Stimulated activated CD4-positive, alpha-beta T cell treated with anti-CD3 and anti-CD28 coated beads, Interleukin-12 subunit alpha, Interleukin-12 subunit beta, amount 100 ng/mL, for 24 hours (primary cell): ENCODE data around the gene ABI1.
"Not testable (repeated sequence)": the region's sequence is repeated elsewhere in the genome, so short reads cannot be mapped to it uniquely, and the experiment has no call there.

Experiments used
- DNase-seq, 2 experiments: peaks; one replicate each; pipeline ENCODE4 v3.0.0-alpha.2; 2020; ENCODE audit warnings: low read depth in 2 of 2

Gene ABI1

DNA sequence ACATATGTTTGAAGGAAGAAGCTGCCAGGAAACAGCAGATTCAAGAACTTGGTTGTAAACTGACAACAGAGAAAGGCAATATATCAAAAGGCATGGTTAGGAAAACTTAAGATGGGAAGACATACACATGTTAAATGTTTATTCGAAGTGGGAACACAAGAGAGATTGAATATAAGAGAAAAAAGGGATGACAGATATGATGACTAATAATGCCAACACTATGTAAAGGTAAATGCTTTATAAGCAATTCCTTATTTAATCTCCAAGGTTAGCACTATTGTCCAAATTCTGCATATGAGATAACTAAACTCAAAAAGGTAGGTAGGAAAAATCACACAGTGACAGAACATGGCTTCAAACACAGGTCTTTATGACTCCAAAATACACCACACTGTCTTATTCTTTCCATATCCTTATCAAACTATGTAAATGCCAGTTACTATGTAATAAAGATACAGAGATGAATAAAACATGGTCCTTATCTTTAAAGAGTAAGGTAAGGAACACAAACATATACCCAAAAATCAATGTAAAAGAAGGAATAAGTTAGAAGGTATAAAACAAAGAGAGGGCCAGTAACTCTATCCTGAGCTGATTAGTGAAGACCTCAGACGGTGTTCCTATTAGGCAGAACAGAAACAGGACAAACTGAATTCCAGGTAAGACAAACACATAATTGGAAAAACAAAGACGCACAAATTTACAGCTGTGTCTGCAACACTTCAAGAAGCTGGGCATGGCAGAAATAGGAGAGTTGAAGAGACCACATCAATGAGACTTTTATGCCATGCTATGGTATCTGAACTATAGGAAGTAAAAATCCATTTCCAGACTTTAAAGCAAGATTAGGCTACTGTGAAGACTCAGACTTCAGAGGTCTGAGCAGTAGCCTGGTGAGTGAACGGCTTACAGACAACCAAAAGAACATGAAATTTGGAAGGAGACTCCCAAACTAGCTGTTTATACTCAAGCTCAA lies 56.1 kb downstream of the ABI1 start:
- DNase-seq = no peak

GRCh38 chr10:26803849-26804248 lies 56.9 kb downstream of the ABI1 start:
- DNase-seq = no peak

DNA sequence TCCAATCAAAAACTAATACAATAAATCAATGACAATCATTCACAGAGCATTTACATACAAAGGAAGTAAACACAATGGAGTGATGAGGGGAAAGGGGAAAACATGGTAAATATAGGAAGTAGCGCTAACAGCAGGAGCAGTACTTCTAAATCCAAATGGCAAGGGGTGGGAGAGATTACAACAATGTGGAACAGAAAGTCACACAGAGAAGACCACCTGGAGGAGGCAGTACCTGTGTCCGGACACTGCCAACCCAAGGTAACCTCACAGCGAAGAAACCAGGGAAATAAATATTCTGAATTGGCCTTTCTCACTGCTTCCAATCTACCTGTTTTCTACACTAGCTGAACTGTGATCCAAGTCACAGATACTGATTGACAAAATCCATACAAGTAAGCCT lies 58.2 kb downstream of the ABI1 start:
- no peak for DNase-seq

- no peak for DNase-seq
These were observed 58.9 kb downstream of the ABI1 start for GRCh38 chr10:26801831-26802230.

- no peak for DNase-seq
These were observed 59.5 kb downstream of the ABI1 start for GRCh38 chr10:26801274-26801673.

GRCh38 chr10:26800468-26800867 lies 60.3 kb downstream of the ABI1 start:
- no peak for DNase-seq

DNA sequence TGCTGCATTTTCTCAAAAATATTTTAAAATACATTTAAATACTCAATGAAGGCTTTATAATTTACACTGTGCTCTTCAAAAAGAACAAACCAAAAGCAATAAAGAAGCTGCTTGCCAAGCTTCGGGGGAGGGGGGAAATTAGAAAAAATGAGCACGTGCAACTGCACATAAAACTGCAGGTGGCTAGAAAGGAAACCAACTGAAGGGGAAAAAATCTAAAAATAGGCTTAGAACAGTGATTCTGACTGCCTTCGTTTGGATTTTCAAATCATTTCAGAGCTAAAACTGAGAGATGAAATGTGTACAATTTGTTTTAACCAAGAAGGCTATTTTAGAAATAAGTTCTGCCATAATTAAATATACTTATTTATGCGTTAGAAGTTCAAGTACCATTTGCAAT lies 61.4 kb downstream of the ABI1 start:
- no peak for DNase-seq

GRCh38 chr10:26798298-26798697 lies 62.5 kb downstream of the ABI1 start:
- no peak for DNase-seq

GRCh38 chr10:26797340-26797739 lies 63.4 kb downstream of the ABI1 start:
- DNase-seq = no peak

DNA sequence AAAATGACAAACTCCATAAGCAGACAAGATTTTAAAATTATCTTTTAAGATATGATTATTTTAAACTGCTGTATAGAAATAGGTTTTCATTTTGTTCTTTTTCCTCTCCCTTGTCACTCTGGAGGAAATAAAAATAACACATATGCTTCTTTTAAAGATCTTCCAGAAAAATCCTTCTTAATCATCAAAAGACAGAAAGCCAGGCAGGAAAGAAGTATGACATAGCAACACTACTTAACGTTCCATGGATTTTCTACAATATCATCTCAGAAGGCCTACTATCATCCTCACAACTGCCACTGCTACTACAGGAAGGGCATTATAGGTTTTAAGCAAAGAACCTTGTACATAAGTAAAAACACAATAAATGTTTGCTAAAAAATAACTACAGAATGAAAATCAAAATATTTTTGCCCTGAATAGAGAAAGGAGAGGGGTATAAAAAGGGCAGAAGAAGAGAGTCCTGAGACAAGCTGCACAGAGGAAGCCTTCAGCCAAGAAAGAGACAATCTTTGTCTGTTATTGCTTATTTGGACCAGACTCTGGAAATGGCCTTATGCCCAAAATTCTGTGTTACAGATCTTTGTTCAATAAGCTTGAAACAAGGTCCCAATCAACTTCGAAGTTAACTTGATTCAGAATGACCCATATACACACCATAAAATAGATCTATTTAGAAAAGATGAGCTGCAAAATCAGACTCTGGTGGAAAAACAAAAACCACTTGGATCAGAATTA lies 67.8 kb downstream of the ABI1 start:
- no peak for DNase-seq

GRCh38 chr10:26790221-26790995 lies 70.3 kb downstream of the ABI1 start:
- no peak for DNase-seq

DNA sequence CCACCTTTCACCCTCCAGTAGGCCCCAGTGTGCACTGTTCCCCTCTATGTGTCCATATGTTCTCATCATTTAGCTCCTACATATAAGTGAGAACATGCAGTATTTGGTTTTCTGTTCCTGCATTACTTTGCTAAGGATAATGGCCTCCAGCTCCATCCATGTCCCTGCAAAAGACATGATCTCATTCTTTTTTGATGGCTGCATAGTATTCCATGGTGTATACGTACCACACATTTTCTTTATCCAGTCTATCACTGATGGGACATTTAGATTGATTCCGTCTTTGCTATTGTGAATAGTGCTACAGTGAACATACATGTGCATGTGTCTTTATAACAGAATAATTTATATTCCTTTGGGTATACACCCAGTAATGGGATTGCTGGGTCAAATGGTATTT lies 71.0 kb downstream of the ABI1 start:
- DNase-seq = not testable (repeated sequence)

DNA sequence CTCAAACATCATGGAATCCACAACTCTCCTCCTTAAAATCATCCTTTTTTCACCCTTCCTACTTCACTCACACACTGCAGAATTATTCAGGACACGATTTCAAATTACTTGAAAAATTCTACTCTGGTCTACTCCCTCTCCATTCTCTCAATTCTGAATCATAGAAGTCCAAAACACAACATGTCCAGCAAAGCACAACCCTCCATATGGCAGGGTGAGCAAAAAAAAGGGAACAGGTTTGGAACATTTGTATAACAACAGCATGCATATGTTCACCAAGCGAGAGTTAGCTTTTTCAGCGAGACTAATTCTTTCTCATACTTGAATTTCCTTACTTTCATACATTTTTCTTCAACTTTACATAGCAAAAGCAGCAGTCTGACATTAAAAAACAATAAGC lies 73.4 kb downstream of the ABI1 start:
- no peak for DNase-seq

GRCh38 chr10:26781797-26782196 lies 79.0 kb downstream of the ABI1 start:
- no peak for DNase-seq

GRCh38 chr10:26780793-26781601 lies 79.8 kb downstream of the ABI1 start:
- DNase-seq = peak in 1 of 2 experiments; percentile 15

DNA sequence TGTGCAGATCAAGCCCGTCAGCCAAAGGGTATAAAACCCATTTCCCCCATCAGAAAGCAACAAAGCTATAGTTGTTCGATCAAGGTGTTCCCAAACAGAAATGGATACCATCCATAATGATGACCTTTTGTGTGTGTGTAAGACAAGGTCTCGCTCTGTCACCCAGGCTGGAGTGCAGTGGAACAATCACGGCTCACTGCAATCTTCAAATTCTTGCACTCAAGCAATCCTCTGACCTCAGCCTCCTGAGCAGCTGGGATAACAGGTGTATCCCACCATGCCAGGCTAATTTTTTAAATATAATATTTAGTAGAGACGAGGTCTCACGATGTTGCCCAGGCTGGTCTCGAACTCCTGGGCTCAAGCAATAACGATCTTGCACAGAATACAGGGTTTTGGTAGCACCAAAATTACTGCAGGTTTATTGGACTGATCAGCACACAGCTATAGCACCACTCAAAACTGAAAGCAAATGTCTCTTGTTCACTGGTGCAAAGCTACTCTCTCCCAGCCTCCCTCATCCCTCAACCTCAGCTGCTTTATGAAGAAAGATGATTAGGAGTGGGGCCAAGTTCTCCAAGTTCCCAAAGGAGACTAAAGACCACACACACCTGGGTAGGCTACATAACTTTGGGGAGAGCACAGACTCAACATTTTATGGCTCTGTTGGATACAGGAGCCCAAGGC lies 80.5 kb downstream of the ABI1 start:
- no peak for DNase-seq

DNA sequence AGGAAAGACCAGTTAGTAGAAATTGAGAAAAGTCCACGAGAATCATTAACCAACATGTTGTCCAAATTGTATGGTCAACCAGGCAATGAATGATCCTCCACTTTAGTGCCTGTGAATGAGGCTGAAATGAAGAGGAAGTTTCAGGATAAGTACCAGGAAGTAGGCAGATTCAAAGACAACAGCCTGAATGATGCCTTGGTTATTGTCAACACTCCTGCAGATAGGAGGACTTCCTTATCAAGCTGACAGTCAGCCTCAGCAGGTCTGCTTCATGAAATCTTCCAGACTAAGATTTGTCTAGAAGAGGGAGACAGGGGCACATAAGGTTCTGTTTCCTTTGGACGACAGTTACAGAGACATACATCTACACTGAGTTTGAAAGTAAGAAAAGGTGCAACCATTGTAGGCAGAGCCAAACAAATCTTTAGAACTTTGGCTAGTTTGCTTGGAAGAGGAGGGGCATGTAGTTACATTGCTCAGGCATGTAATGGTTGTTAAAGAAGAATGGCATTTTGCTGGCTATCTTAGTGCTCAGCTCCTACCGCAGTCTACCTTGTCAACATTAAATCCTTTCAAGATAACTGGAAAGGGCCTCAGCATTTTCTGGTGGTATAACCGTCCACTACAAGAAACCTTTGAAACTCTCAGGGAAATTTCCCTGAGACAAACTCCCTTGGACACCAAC lies 81.4 kb downstream of the ABI1 start:
- no peak for DNase-seq

DNA sequence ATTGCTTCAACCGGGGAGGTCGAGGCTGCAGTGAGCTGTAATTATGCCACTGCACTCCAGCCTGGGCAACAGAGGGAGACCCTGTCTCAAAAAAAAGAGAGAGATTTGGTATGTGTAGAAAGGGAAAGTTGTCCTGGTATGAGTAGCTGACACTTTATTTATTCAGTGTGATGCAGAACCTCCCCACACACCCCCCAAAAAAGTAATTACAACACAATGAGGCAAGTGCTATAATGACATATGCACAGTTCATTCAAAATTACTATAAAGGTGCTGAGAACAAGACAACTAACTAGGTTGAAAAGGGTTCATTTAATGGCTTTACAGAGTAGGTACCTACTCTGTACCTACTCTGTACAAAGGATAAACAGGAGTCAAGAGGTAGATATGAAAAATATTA lies 83.1 kb downstream of the ABI1 start:
- no peak for DNase-seq

- DNase-seq = no peak
These were observed 84.5 kb downstream of the ABI1 start for GRCh38 chr10:26776258-26776657.

- no peak for DNase-seq
These were observed 87.1 kb downstream of the ABI1 start for GRCh38 chr10:26773633-26774032.
